H1 (cell line): ENCODE results near the gene TP53I11.

Experiments used
- ASH2L ChIP-seq: fragments of 200-600, 300-600 bp; sonication (generic); IDR thresholded peaks from one replicate; pipeline ENCODE4 v1.7.1; 2017; ENCODE audit warnings: low read length
- CHD7 ChIP-seq: fragments of 300-600 bp; sonication (generic); IDR thresholded peaks from 2 replicates; pipeline ENCODE4 v1.7.1; 2012; ENCODE audit warnings: low read length, moderate library complexity, mild to moderate bottlenecking, inconsistent platforms; ENCODE audit not compliant: insufficient replicate concordance
- CTCF ChIP-seq, 3 experiments: IDR thresholded peaks; 1 replicate in 2 of 3; 2 replicates in 1 of 3; pipeline versions ENCODE4 v1.5.1 to v1.6.1; 2011; ENCODE audit warnings: low read length in 3 of 3, mild to moderate bottlenecking in 3 of 3, inconsistent platforms in 2 of 3, low read depth in 1 of 3, moderate library complexity in 1 of 3; ENCODE audit not compliant: insufficient read depth in 1 of 3; ENCODE audit errors: control extremely low read depth in 1 of 3
- EZH2 ChIP-seq: fragments of 200-600 bp; sonication (generic); IDR thresholded peaks from 2 replicates; pipeline ENCODE4 v1.7.1; 2012; ENCODE audit warnings: low read depth, mild to moderate bottlenecking, moderate library complexity, low read length, inconsistent platforms; ENCODE audit not compliant: severe bottlenecking
- GABPA ChIP-seq: IDR thresholded peaks from 2 replicates; pipeline ENCODE4 v1.6.1; 2011; ENCODE audit warnings: mild to moderate bottlenecking, low read length, moderate library complexity, borderline replicate concordance; ENCODE audit not compliant: insufficient read depth
- JUN ChIP-seq: IDR thresholded peaks from 2 replicates; pipeline ENCODE4 v1.6.1; 2011; ENCODE audit warnings: low read depth, mild to moderate bottlenecking, improper control_type of control experiment, low read length
- POLR2A ChIP-seq, 2 experiments: IDR thresholded peaks; 1 replicate in 1 of 2; 2 replicates in 1 of 2; pipeline ENCODE4 v1.6.1; 2011; ENCODE audit warnings: low read depth in 2 of 2, low read length in 2 of 2, mild to moderate bottlenecking in 2 of 2; ENCODE audit errors: control extremely low read depth in 1 of 2
- POLR2AphosphoS5 ChIP-seq: IDR thresholded peaks from 2 replicates; pipeline ENCODE4 v1.6.1; 2011; ENCODE audit warnings: low read depth, low read length
- POU5F1 ChIP-seq: IDR thresholded peaks from 2 replicates; pipeline ENCODE4 v1.6.1; 2011; ENCODE audit warnings: low read depth, mild to moderate bottlenecking, low read length, moderate library complexity
- RNF2 ChIP-seq: fragments of 200-900, 300-1000 bp; sonication (generic); IDR thresholded peaks from 2 replicates; pipeline ENCODE4 v1.7.1; 2016; ENCODE audit warnings: borderline replicate concordance, low read depth, mild to moderate bottlenecking, antibody characterized with exemption, low read length; ENCODE audit not compliant: poor library complexity, severe bottlenecking; ENCODE audit errors: missing control alignments
- SRF ChIP-seq: IDR thresholded peaks from 2 replicates; pipeline ENCODE4 v1.6.1; 2011; ENCODE audit warnings: mild to moderate bottlenecking, low read depth, low read length, moderate library complexity
- TAF1 ChIP-seq: IDR thresholded peaks from 2 replicates; pipeline ENCODE4 v1.6.1; 2011; ENCODE audit warnings: mild to moderate bottlenecking, low read depth, low read length
- TEAD4 ChIP-seq: IDR thresholded peaks from 2 replicates; pipeline ENCODE4 v1.6.1; 2012; ENCODE audit warnings: low read depth, low read length, inconsistent platforms, mixed read lengths

- TF ChIP-seq POU5F1 (no peak), POLR2A (IDR thresholded peaks at IDR 0.05; ENCODE audit: control extremely low read depth in 1 of 2, low read depth in 2 of 2, low read length in 2 of 2) (no peak), TEAD4 (no peak), RNF2 (no peak), EZH2 (no peak), CTCF (IDR thresholded peaks at IDR 0.05; ENCODE audit: control extremely low read depth in 1 of 3, insufficient read depth in 1 of 3, low read depth in 1 of 3, low read length in 3 of 3) (peak in 2 of 3 experiments; percentile 33 to 70; a peak in 3 of 4 replicates), POLR2AphosphoS5 (no peak), SRF (no peak), JUN (no peak), GABPA (no peak; the same call in 1 of the 2 replicates), CHD7 (no peak), TAF1 (no peak), ASH2L (no peak)
These were observed at the start of gene TP53I11 for GRCh38 chr11:44950625-44951476.
